Lower leg skin (tissue), 4 donors: ENCODE measurements around the gene EIPR1. TPM values are rescaled to one million over a fixed set of nuclear protein-coding genes. Genes with fewer than 3 reads are reported as not detected.

ENCODE experiments used
- DNase-seq, 2 donors: peaks; one replicate each; pipeline ENCODE4 v3.0.0-alpha.2; 2019; ENCODE audit warnings: low spot score in 2 of 2
- H3K4me3 ChIP-seq: fragments of 200-600 bp; sonication (generic); 2 replicates; pipeline ENCODE4 v1.5.1; 2017; ENCODE audit warnings: mild to moderate bottlenecking, low read depth; ENCODE audit not compliant: poor library complexity, severe bottlenecking
- CTCF ChIP-seq, 3 donors: fragments of 450-650 bp; IDR thresholded peaks; one replicate each; pipeline ENCODE4 v1.5.1; 2016; ENCODE audit warnings: antibody characterized with exemption in 3 of 3, mild to moderate bottlenecking in 3 of 3, moderate library complexity in 2 of 3
- POLR2A ChIP-seq, 2 donors: fragments of 450-650 bp; IDR thresholded peaks; one replicate each; pipeline ENCODE4 v1.6.1; 2016 to 2017; ENCODE audit warnings: antibody characterized with exemption in 2 of 2, mild to moderate bottlenecking in 1 of 2, moderate library complexity in 1 of 2
- WGBS, 2 donors: methylation state at CpG; one replicate each; pipeline ENCODE4 v1.1.5; 2018; 5-methylcytosine and 5-hydroxymethylcytosine counted together
- intact Hi-C: fragments of 100-400 bp; cut with DNase I; formaldehyde crosslinking; loops from one replicate; pipeline ENCODE4 v1.15.0; 2023; ENCODE audit warnings: low total_unique reads
- total RNA-seq, 4 donors: library from RNA; depleted of rRNA; stranded (reverse); fragments of >200 nt; gene quantifications; one replicate each; pipeline ENCODE4 v1.1.0, GENCODE V29; 2016

The EIPR1 gene
- total RNA-seq, 4 donors from 2014 or later, result 11.8 to 44.7 (median 26.9) TPM

- no peak overlapping the region for H3K4me3 ChIP-seq
- WGBS, 2 donors, result 93 to 95% methylated on average over 8 of the region's 8 CpGs
- TF ChIP-seq CTCF (IDR thresholded peaks at IDR 0.05), result no peak
- TF ChIP-seq POLR2A (IDR thresholded peaks at IDR 0.05), result no peak
- intact Hi-C loops, result no loop called here
- DNase-seq, result peak in 1 of 2 donors; percentile 62
These were observed 36.3 kb downstream of the EIPR1 start for GRCh38 chr2:3341336-3341735.

- intact Hi-C loops, result no loop called here
- TF ChIP-seq CTCF (IDR thresholded peaks at IDR 0.05), result no peak
- TF ChIP-seq POLR2A (IDR thresholded peaks at IDR 0.05), result no peak
- WGBS, 2 donors, result 95 to 98% methylated on average over 10 of the region's 10 CpGs
- DNase-seq, result peak in 1 of 2 donors; percentile 34
- H3K4me3 ChIP-seq, result no peak overlapping the region
These were observed 37.5 kb downstream of the EIPR1 start for GRCh38 chr2:3340144-3340543.

GRCh38 chr2:3338340-3338739 is 39.3 kb downstream of the EIPR1 start:
- no peak overlapping the region for H3K4me3 ChIP-seq
- TF ChIP-seq CTCF (IDR thresholded peaks at IDR 0.05) (no peak), POLR2A (IDR thresholded peaks at IDR 0.05) (no peak)
- intact Hi-C loops, result no loop called here
- 95 to 97% methylated on average over 10 of the region's 10 CpGs for WGBS, 2 donors
- DNase-seq, result no peak

GRCh38 chr2:3336844-3337243 is 40.8 kb downstream of the EIPR1 start:
- TF ChIP-seq CTCF (IDR thresholded peaks at IDR 0.05), result no peak
- TF ChIP-seq POLR2A (IDR thresholded peaks at IDR 0.05), result no peak
- no peak for DNase-seq
- 94 to 97% methylated on average over 2 of the region's 2 CpGs for WGBS, 2 donors
- intact Hi-C loops, result no loop called here
- no peak overlapping the region for H3K4me3 ChIP-seq

- intact Hi-C loops, result no loop called here
- DNase-seq, result peak in 1 of 2 donors; percentile 57
- TF ChIP-seq CTCF (IDR thresholded peaks at IDR 0.05) (no peak), POLR2A (IDR thresholded peaks at IDR 0.05) (no peak)
- no peak overlapping the region for H3K4me3 ChIP-seq
- WGBS, 2 donors, result 78 to 82% methylated on average over 24 of the region's 24 CpGs
These were observed 42.9 kb downstream of the EIPR1 start for GRCh38 chr2:3334392-3335345.
